IPS-20b (cell line): Measurements from ENCODE around the gene PGLYRP3.

Source experiments
- H3K27ac ChIP-seq: one replicate; pipeline ENCODE4 v1.5.1; 2013; ENCODE audit warnings: low read length
- H3K27me3 ChIP-seq: 2 replicates; pipeline ENCODE4 v1.6.1; 2013; ENCODE audit warnings: mild to moderate bottlenecking, low read length, inconsistent platforms; ENCODE audit not compliant: insufficient read depth
- H3K36me3 ChIP-seq: 2 replicates; pipeline ENCODE4 v1.6.1; 2013; ENCODE audit warnings: low read depth, mild to moderate bottlenecking, inconsistent platforms, low read length, moderate library complexity; ENCODE audit not compliant: insufficient read depth
- H3K4me1 ChIP-seq: 2 replicates; pipeline ENCODE4 v1.6.1; 2013; ENCODE audit warnings: mild to moderate bottlenecking, control low read depth, inconsistent platforms, low read length, moderate library complexity; ENCODE audit not compliant: insufficient read depth
- H3K4me3 ChIP-seq: 2 replicates; pipeline ENCODE4 v1.5.1; 2013; ENCODE audit warnings: mild to moderate bottlenecking, low read length, inconsistent platforms
- H3K9ac ChIP-seq: 2 replicates; pipeline ENCODE4 v1.6.1; 2013; ENCODE audit warnings: low read depth, mild to moderate bottlenecking, inconsistent platforms, low read length, moderate library complexity
- H3K9me3 ChIP-seq: 2 replicates; pipeline ENCODE4 v1.6.1; 2013; ENCODE audit warnings: mild to moderate bottlenecking, low read depth, low read length, inconsistent platforms; ENCODE audit not compliant: insufficient read depth

The PGLYRP3 gene, protein sequence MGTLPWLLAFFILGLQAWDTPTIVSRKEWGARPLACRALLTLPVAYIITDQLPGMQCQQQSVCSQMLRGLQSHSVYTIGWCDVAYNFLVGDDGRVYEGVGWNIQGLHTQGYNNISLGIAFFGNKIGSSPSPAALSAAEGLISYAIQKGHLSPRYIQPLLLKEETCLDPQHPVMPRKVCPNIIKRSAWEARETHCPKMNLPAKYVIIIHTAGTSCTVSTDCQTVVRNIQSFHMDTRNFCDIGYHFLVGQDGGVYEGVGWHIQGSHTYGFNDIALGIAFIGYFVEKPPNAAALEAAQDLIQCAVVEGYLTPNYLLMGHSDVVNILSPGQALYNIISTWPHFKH

DNA sequence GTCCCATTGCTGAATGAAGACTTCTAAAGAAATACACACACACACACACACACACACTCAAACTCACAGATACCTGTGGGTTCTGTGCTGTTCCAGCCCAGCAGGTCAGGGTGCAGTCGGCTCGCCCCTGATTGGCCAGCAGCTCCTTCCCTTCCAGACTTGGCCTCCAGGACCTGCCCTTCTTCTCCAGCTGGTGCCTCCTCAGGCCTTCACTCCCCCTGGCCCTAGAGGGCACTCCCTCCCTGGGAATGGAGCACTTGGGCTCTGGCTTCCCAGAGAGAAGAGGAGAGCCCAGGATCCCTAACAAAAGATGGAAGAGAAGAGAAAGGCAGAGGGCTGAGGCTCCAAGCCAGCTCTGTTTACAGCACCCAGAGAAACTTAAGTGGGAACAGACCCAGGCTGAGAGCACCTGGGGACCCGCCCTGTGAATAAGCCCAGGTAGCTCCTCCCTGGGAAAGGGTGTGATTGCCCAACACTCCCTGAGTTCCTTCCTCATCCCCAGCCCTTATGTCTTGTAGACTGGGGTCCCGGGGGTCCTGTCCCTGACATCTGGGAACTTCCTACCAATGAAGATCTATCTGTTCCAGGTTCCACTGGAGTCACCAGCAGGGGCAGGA, at the start of gene PGLYRP3:
TSS of gene PGLYRP3 (minus strand) at position 383 of the 617 bp plus-strand sequence. CDS start 2,287 bp downstream, outside the sequence.
- Histone ChIP-seq H3K4me1 (no peaks in the 10 kb centered on the region), H3K4me3 (no peak within 1 kb of the TSS), H3K27ac (no peak within 1 kb of the TSS), H3K27me3 (no peaks in the 10 kb centered on the region), H3K9ac (no peak within 1 kb of the TSS), H3K9me3 (no peaks in the 10 kb centered on the region; the same call in 1 of the 2 replicates), H3K36me3 (no peaks in the 10 kb centered on the region)

DNA sequence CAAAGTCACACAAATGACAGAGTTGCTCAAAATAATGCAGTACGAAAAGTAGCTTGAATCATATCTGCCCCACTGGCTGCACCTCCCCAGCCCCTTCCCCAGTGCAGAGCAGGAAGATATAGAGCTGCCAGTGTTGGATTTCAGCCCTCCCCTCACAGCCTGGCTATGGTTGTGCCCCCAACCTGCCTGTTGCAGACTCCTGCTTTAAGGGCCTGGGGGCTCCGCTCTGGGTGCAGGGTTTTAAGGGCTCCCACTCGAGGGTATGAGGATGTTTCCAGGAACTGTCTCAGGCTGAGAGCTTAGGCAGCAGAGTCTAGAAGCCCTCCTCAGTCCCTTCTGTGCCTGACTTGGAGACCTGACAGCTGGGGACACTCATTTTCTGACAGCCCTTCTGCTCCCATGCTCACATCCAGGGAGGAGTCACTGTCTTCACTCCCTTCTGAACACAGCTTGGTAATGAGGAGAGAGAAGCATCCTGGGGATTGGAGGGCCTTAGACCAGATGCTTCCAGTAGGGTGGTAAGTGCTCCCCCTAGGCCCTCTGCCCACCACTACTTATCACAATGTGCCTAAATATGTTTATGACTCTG, 49.5 kb upstream of the PGLYRP3 start:
- H3K36me3 ChIP-seq: no peaks in the 10 kb centered on the region
- H3K4me1 ChIP-seq: no peaks in the 10 kb centered on the region
- H3K4me3 ChIP-seq: no peak overlapping the region
- H3K27ac ChIP-seq: no peak overlapping the region
- no peaks in the 10 kb centered on the region for H3K27me3 ChIP-seq
- no peaks in the 10 kb centered on the region for H3K9me3 ChIP-seq
- H3K9ac ChIP-seq: no peak overlapping the region

DNA sequence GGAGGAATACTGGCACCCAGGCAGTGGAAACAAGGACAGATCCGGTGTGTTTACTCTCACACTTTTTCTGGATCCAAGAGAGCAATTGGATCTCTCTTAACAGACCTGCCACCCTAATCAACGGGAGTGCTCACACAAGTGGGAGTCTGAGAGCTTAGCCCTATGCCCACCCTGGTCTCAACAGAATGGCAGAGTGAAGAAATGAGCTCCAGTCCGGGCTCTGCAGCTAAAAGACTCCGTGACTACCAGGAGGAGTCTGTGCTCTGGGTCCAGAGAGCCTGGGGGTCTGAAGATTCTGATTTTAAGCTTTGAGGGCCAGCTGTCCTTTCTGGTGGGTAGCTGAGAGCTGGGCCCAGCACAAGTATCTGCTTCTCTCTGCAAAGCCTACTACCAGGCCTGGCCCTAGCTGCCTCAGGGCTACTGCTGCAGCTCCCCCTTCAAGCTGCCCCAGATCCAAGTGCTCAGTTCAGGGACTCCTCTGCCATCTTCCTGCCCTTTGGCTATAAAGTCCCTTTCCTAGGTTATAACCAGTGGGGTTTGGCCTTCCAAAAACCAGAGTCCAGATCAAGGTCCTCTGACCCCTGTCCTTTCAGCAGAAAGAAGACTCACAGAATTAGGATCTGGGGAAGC, 48.8 kb upstream of the PGLYRP3 start:
- H3K4me1 ChIP-seq: no peaks in the 10 kb centered on the region
- no peak overlapping the region for H3K27ac ChIP-seq
- no peak overlapping the region for H3K4me3 ChIP-seq
- H3K9me3 ChIP-seq: no peaks in the 10 kb centered on the region
- H3K36me3 ChIP-seq: no peaks in the 10 kb centered on the region
- no peak overlapping the region for H3K9ac ChIP-seq
- H3K27me3 ChIP-seq: no peaks in the 10 kb centered on the region

DNA sequence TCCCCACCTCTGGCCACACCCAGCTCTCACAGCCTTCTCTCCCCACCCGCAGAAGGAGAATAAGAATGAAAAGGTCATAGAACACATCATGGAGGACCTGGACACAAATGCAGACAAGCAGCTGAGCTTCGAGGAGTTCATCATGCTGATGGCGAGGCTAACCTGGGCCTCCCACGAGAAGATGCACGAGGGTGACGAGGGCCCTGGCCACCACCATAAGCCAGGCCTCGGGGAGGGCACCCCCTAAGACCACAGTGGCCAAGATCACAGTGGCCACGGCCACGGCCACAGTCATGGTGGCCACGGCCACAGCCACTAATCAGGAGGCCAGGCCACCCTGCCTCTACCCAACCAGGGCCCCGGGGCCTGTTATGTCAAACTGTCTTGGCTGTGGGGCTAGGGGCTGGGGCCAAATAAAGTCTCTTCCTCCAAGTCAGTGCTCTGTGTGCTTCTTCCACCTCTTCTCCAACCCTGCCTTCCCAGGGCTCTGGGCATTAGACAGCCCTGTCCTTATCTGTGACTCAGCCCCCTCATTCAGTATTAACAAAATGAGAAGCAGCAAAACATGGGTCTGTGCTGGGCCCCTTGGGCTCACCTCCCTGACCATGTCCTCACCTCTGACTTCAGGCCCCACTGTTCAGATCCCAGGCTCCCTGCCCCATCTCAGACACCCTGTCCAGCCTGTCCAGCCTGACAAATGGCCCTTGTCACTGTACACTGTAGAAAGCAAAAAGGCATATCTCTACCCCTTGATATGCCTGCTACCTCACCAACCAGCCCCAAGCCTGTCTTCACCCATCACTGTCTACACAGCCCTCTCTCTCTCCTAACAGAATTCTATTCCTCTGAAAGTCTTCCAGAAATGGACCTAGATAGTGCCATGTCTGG, 48.1 kb upstream of the PGLYRP3 start:
- Histone ChIP-seq H3K4me1 (no peaks in the 10 kb centered on the region), H3K9me3 (no peaks in the 10 kb centered on the region), H3K36me3 (no peaks in the 10 kb centered on the region), H3K9ac (no peak overlapping the region), H3K27ac (no peak overlapping the region), H3K27me3 (no peaks in the 10 kb centered on the region), H3K4me3 (no peak overlapping the region)

DNA sequence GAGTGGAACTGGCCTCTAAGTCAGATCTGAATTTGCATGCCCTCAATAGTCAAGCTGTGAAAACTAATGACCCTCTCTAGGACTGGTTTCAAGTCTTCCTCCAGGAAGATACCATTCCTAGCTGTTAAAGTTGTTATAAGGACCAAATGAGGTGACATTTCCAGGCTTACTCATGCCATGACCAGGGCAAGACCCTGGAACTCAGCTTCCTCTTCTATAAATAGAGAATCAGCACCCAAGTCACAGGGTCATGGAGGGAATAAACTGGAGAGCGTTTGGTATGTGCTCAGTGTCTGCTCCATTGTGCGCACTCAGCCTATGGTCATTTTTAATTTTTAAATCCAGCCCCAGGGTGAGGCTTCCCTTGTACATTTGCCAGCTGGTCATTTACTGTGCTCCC, 47.4 kb upstream of the PGLYRP3 start:
- no peak overlapping the region for H3K4me3 ChIP-seq
- H3K27me3 ChIP-seq: no peaks in the 10 kb centered on the region
- no peak overlapping the region for H3K9ac ChIP-seq

DNA sequence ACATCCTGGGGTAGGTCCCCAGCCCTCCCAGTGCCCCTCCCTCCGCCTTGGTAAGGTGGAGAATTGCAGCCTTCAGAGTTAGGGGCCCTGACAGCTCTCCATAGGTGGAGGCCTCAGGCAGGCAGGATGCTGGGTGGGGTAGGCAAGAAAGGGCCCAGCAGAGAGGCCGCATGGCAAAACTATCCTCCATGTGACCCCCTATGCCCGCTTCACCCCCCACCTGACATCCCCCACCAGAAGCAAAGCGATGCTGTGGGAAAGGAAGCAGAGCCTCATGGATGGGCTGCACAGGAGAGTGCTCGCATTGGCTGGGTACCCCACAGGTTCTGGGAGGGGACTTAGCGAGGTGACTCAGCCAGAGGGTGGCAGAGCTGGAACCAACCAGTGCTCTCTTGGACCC, 46.5 kb upstream of the PGLYRP3 start:
- Histone ChIP-seq H3K9me3 (no peaks in the 10 kb centered on the region), H3K4me3 (no peak overlapping the region), H3K9ac (no peak overlapping the region), H3K36me3 (no peaks in the 10 kb centered on the region), H3K4me1 (no peaks in the 10 kb centered on the region), H3K27me3 (no peaks in the 10 kb centered on the region), H3K27ac (no peak overlapping the region)

More for the DNA sequence above, 47.4 kb upstream of the PGLYRP3 start:
- H3K27ac ChIP-seq: no peak overlapping the region
- no peaks in the 10 kb centered on the region for H3K9me3 ChIP-seq
- no peaks in the 10 kb centered on the region for H3K36me3 ChIP-seq
- no peaks in the 10 kb centered on the region for H3K4me1 ChIP-seq

DNA sequence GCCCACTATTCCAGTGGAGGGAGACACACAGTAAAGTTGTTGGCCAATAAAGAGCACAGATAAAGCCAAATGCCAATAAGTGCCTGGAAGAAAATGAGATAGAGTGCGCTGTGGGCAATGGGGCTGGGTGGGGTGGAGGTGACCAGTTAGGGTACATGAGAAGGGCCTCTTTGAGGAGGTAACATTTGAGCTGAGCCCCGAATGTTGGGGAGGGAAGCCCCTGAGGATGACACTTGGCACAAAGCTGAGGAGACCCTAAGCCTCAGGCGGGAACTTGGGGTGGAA, 45.9 kb upstream of the PGLYRP3 start:
- H3K27me3 ChIP-seq: no peaks in the 10 kb centered on the region
- no peak overlapping the region for H3K4me3 ChIP-seq
- no peaks in the 10 kb centered on the region for H3K9me3 ChIP-seq
- no peaks in the 10 kb centered on the region for H3K4me1 ChIP-seq
- H3K36me3 ChIP-seq: no peaks in the 10 kb centered on the region
- no peak overlapping the region for H3K9ac ChIP-seq
- no peak overlapping the region for H3K27ac ChIP-seq

DNA sequence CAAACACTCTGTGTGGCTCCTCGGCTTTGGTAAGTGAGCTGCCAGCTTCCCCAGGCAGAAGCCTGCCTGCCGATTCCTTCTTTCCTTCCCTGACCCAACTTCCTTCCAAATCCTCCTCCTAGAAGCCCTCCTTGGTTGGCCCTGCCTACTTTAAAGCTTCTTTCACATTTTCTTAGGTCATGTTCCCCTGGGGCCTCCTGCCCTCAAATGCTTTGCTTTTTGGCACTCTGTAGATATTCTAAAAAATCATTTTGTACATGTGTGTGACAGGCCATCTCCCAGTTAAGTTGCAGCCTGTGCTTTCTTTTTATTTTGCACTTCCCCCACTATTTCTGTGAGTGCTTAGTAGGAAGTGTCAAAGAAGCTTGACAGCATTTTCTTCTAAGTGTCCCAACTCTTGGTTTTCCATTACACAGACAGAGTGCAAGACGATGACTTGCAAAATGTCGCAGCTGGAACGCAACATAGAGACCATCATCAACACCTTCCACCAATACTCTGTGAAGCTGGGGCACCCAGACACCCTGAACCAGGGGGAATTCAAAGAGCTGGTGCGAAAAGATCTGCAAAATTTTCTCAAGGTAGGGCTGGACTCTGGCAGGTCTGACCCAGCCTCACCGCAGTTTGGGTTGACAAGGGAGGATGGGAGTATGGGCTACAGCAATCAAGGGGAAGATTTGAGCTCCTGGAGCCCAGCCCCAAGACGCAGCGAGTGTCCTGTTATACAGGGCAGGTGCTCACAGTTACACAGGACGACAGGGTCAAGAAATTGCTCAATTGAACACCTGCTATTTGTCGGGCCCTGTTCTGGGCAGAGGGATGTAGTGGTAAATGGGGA, 45.3 kb upstream of the PGLYRP3 start, which contains the start of gene S100A9:
TSS of gene S100A9 (plus strand) at position 2 of the 838 bp plus-strand sequence. CDS start at position 432, 430 bp downstream.
- no peak within 1 kb of the TSS for H3K9ac ChIP-seq
- H3K4me3 ChIP-seq: no peak within 1 kb of the TSS
- no peaks in the 10 kb centered on the region for H3K36me3 ChIP-seq
- no peak within 1 kb of the TSS for H3K27ac ChIP-seq
- no peaks in the 10 kb centered on the region for H3K4me1 ChIP-seq
- no peaks in the 10 kb centered on the region for H3K27me3 ChIP-seq
- no peaks in the 10 kb centered on the region for H3K9me3 ChIP-seq

DNA sequence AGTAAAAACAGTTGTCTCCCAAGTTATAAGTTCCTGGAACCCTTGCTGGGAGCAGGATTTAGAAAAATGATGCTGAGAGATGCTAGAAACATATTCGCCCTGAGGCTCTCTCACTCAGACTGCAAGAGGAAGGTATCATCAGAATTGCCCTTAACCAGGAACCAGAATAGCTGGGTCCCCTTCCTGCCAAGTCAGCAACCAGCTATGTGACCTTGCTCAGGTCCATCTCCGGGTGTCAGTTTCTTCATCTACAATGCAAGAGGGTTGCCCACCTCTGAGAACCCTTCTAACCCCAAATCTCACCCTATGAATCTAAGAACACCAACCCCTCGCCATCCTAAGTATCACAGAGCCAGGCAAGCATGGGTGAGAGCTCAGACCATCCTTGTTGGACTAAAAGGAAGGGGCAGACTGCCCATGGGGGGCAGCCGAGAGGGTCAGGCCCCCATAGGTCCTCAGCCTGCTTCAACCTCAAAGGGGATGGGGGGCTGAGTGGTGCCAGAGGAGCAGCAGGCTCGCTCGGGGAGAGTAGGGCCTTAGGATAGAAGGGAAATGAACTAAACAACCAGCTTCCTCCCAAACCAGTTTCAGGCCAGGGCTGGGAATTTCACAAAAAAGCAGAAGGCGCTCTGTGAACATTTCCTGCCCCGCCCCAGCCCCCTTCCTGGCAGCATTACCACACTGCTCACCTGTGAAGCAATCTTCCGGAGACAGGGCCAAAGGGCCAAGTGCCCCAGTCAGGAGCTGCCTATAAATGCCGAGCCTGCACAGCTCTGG, 44.5 kb upstream of the PGLYRP3 start:
- Histone ChIP-seq H3K27ac (no peak overlapping the region), H3K4me3 (no peak overlapping the region), H3K4me1 (no peaks in the 10 kb centered on the region), H3K27me3 (no peaks in the 10 kb centered on the region), H3K9ac (no peak overlapping the region), H3K36me3 (no peaks in the 10 kb centered on the region), H3K9me3 (no peaks in the 10 kb centered on the region)

DNA sequence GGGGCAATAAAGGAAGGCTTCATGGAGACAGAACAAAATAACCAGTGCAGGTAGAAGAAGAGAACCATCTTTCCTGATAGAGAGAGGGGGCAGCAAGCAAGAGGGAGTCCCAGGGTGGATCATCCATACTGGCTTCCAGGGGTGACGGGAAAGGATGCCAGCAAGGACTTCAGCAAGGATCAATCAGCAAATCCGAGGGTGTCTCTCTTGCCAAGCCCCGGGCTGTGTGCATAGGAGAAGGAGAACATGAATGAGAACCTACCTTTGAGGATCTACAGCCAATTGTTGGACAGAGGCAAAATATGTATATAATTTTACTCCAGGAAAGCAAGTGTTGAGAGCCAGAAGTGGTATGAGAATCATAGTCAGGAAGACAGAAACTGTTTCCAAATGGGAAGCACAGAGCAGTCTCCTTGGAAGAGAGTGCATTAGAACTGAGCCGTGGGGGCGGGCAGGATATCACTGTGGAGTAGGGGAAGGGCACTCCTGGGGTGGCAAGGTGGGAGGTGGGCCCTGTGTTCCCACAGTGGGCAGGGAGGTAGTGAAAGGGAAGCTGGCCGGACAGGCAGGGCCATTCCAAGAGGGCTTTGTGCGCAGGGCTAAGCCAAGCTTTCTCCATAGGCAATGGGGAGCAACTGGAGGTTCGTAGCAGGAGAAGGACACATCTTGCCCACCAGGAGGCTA, 43.8 kb upstream of the PGLYRP3 start:
- no peaks in the 10 kb centered on the region for H3K9me3 ChIP-seq
- H3K36me3 ChIP-seq: no peaks in the 10 kb centered on the region
- no peaks in the 10 kb centered on the region for H3K4me1 ChIP-seq
- no peaks in the 10 kb centered on the region for H3K27me3 ChIP-seq
- no peak overlapping the region for H3K27ac ChIP-seq
- H3K4me3 ChIP-seq: no peak overlapping the region
- no peak overlapping the region for H3K9ac ChIP-seq
